Activated CD8-positive, alpha-beta memory T cell treated with anti-CD3 and anti-CD28 coated beads, Interleukin-2, amount 50 U/mL, for 48 hours (primary cell): Measurements from ENCODE around the gene VPS13D.

ENCODE experiments used
- DNase-seq: peaks from one replicate; pipeline ENCODE4 v3.0.0-alpha.2; 2020

VPS13D gene

GRCh38 chr1:12410351-12410750, 180.5 kb downstream of the VPS13D start:
- DNase-seq: no peak

GRCh38 chr1:12411098-12411497, 181.3 kb downstream of the VPS13D start:
- DNase-seq: no peak

- no peak for DNase-seq
These were observed 181.9 kb downstream of the VPS13D start for GRCh38 chr1:12411747-12412146.

GRCh38 chr1:12412439-12412838, 182.6 kb downstream of the VPS13D start:
- no peak for DNase-seq

GRCh38 chr1:12413664-12414410, 184.0 kb downstream of the VPS13D start:
- no peak for DNase-seq

GRCh38 chr1:12414444-12415018, 184.7 kb downstream of the VPS13D start:
- DNase-seq: no peak

- DNase-seq: no peak
These were observed 185.2 kb downstream of the VPS13D start for GRCh38 chr1:12415038-12415466.

- DNase-seq: no peak
These were observed 186.3 kb downstream of the VPS13D start for GRCh38 chr1:12416101-12416500.

- no peak for DNase-seq
These were observed 186.9 kb downstream of the VPS13D start for GRCh38 chr1:12416744-12417143.

- no peak for DNase-seq
These were observed 187.6 kb downstream of the VPS13D start for GRCh38 chr1:12417389-12417788.

GRCh38 chr1:12420171-12420570, 190.3 kb downstream of the VPS13D start:
- no peak for DNase-seq

GRCh38 chr1:12422488-12422887, 192.7 kb downstream of the VPS13D start:
- DNase-seq: no peak

GRCh38 chr1:12424087-12424529, 194.3 kb downstream of the VPS13D start:
- no peak for DNase-seq

GRCh38 chr1:12424793-12425192, 195.0 kb downstream of the VPS13D start:
- no peak for DNase-seq

- DNase-seq: no peak
These were observed 196.2 kb downstream of the VPS13D start for GRCh38 chr1:12426030-12426429.

- no peak for DNase-seq
These were observed 198.5 kb downstream of the VPS13D start for GRCh38 chr1:12428334-12428733.

GRCh38 chr1:12430525-12430924, 200.7 kb downstream of the VPS13D start:
- DNase-seq: no peak

- DNase-seq: no peak
These were observed 203.1 kb downstream of the VPS13D start for GRCh38 chr1:12432897-12433296.

- DNase-seq: no peak
These were observed 203.7 kb downstream of the VPS13D start for GRCh38 chr1:12433323-12434053.

- peak; percentile 78 for DNase-seq
These were observed 204.3 kb downstream of the VPS13D start for GRCh38 chr1:12434174-12434573.

GRCh38 chr1:12434686-12435085, 204.9 kb downstream of the VPS13D start:
- no peak for DNase-seq

GRCh38 chr1:12435639-12436344, 206.0 kb downstream of the VPS13D start:
- no peak for DNase-seq

- DNase-seq: no peak
These were observed 206.5 kb downstream of the VPS13D start for GRCh38 chr1:12436345-12436658.
